OCI-LY1 (cell line): ENCODE results near the gene MLF2.

ENCODE experiments used
- H2AFZ ChIP-seq: fragments of 200-600 bp; sonication (generic), shearing (Covaris generic); 2 replicates; pipeline ENCODE4 v1.6.0; 2014; ENCODE audit warnings: antibody characterized with exemption, mild to moderate bottlenecking, low read length
- H3F3A ChIP-seq: fragments of 200-600 bp; sonication (generic), shearing (Covaris generic); 2 replicates; pipeline ENCODE4 v1.6.0; 2014; ENCODE audit warnings: mild to moderate bottlenecking, antibody characterized with exemption, low read length, moderate library complexity; ENCODE audit not compliant: insufficient read depth
- H3K27ac ChIP-seq: fragments of 200-600 bp; sonication (generic); 2 replicates; pipeline ENCODE4 v1.5.1; 2014; ENCODE audit warnings: low read length, mixed run types, mild to moderate bottlenecking, low read depth; ENCODE audit not compliant: poor library complexity, severe bottlenecking
- H3K27me3 ChIP-seq: fragments of 200-600 bp; sonication (generic); 2 replicates; pipeline ENCODE4 v1.6.0; 2014; ENCODE audit warnings: antibody characterized with exemption, mild to moderate bottlenecking, low read length, moderate library complexity; ENCODE audit not compliant: insufficient read depth
- H3K36me3 ChIP-seq: fragments of 200-600 bp; sonication (generic); 2 replicates; pipeline ENCODE4 v1.6.1; 2014; ENCODE audit warnings: mild to moderate bottlenecking, antibody characterized with exemption, low read length, moderate library complexity, mixed read lengths; ENCODE audit not compliant: insufficient read depth
- H3K4me1 ChIP-seq: fragments of 200-600 bp; sonication (generic); 2 replicates; pipeline ENCODE4 v1.5.1; 2014; ENCODE audit warnings: mild to moderate bottlenecking, low read length, moderate library complexity; ENCODE audit not compliant: insufficient read depth, severe bottlenecking
- H3K4me2 ChIP-seq: fragments of 200-600 bp; sonication (generic), shearing (Covaris generic); 2 replicates; pipeline ENCODE4 v1.6.1; 2014; ENCODE audit warnings: low read length
- H3K4me3 ChIP-seq: fragments of 200-600 bp; sonication (generic); 2 replicates; pipeline ENCODE4 v1.5.1; 2014; ENCODE audit warnings: low read length, low read depth, mild to moderate bottlenecking, mixed read lengths; ENCODE audit not compliant: poor library complexity, severe bottlenecking
- H3K79me2 ChIP-seq: fragments of 200-600 bp; shearing (Covaris generic); 2 replicates; pipeline ENCODE4 v1.6.1; 2016; ENCODE audit warnings: mixed run types, low read length, mixed read lengths; ENCODE audit not compliant: insufficient read depth
- H3K9ac ChIP-seq: fragments of 200-600 bp; sonication (generic), shearing (Covaris generic); 2 replicates; pipeline ENCODE4 v1.6.1; 2014; ENCODE audit warnings: mild to moderate bottlenecking, low read length, mixed read lengths
- H3K9me2 ChIP-seq: fragments of 200-600 bp; sonication (generic), shearing (Covaris generic); 2 replicates; pipeline ENCODE4 v1.6.1; 2014; ENCODE audit warnings: low read depth, mild to moderate bottlenecking, low read length, mixed read lengths
- H3K9me3 ChIP-seq: fragments of 200-600 bp; shearing (Covaris generic); 2 replicates; pipeline ENCODE4 v1.6.1; 2014; ENCODE audit warnings: low read length, mixed read lengths
- H4K20me1 ChIP-seq: fragments of 200-600 bp; sonication (generic), shearing (Covaris generic); 2 replicates; pipeline ENCODE4 v1.6.0; 2016; ENCODE audit warnings: mild to moderate bottlenecking, low read length; ENCODE audit not compliant: insufficient read depth
- CTCF ChIP-seq: fragments of 200-600 bp; sonication (generic), shearing (Covaris generic); IDR thresholded peaks from 2 replicates; pipeline ENCODE4 v1.5.1; 2017; ENCODE audit warnings: mild to moderate bottlenecking, antibody characterized with exemption, low read length, moderate library complexity, mixed read lengths
- EZH2 ChIP-seq: fragments of 200-600 bp; sonication (generic), shearing (Covaris generic); IDR thresholded peaks from 2 replicates; pipeline ENCODE4 v1.8.0; 2017; ENCODE audit warnings: borderline replicate concordance, mixed run types, mild to moderate bottlenecking, antibody characterized with exemption, low read length, moderate library complexity, mixed read lengths

MLF2 gene

GRCh38 chr12:6757028-6757690, 4.2 kb upstream of the MLF2 start:
- TF ChIP-seq CTCF, result no peak
- no peak for TF ChIP-seq EZH2
- Histone ChIP-seq H3K4me2 (no peak overlapping the region), H3K9me2 (no peaks in the 10 kb centered on the region), H3K9me3 (no peaks in the 10 kb centered on the region), H3K4me1 (peaks cover 9% of the 10 kb centered on the region), H3K4me3 (no peak overlapping the region), H2AFZ (no peak overlapping the region), H3K36me3 (no peaks in the 10 kb centered on the region), H3F3A (no peaks in the 10 kb centered on the region), H3K79me2 (no peaks in the 10 kb centered on the region), H4K20me1 (no peaks in the 10 kb centered on the region), H3K27me3 (0 out of 2 replicates have a peak, but pooled peaks cover 5% of the 10 kb centered on the region), H3K27ac (no peak overlapping the region), H3K9ac (no peak overlapping the region)

DNA sequence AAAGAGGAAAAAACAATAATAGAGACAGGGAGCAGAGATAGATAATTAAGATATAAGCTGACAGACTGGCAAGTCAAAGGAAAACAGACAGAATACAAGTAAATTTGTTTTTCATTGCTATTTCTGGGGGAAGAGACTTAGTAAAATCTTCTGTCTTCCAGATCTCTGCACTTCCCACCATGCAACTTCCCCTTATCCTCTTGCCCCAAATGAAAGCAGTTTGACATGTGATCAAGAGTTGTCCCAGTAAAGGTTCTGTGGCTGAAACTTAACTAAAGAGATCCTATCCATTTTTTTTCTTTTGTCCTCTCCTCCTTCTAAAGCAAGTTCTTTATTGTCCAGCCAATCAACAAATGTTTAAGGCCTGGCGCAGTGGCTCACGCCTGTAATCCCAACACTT, 1.5 kb upstream of the MLF2 start:
- H3K9ac ChIP-seq, result no peak overlapping the region
- no peak overlapping the region for H3K4me3 ChIP-seq
- H2AFZ ChIP-seq, result no peak overlapping the region
- H3K9me3 ChIP-seq, result no peaks in the 10 kb centered on the region
- no peaks in the 10 kb centered on the region for H3F3A ChIP-seq
- no peaks in the 10 kb centered on the region for H3K9me2 ChIP-seq
- no peaks in the 10 kb centered on the region for H3K27me3 ChIP-seq
- no peak overlapping the region for H3K27ac ChIP-seq
- TF ChIP-seq EZH2 (no peak), CTCF (no peak)
- H3K4me1 ChIP-seq, result peaks cover 15% of the 10 kb centered on the region
- H3K79me2 ChIP-seq, result no peaks in the 10 kb centered on the region
- peaks cover 16% of the 10 kb centered on the region for H3K36me3 ChIP-seq
- H4K20me1 ChIP-seq, result no peaks in the 10 kb centered on the region
- H3K4me2 ChIP-seq, result no peak overlapping the region

- H3K4me3 ChIP-seq, result no peak overlapping the region
These were observed 923 bp upstream of the MLF2 start for GRCh38 chr12:6753772-6754356.

More at GRCh38 chr12:6753772-6754356, 923 bp upstream of the MLF2 start:
- H3K9me3 ChIP-seq, result no peaks in the 10 kb centered on the region
- no peaks in the 10 kb centered on the region for H3K79me2 ChIP-seq
- H3F3A ChIP-seq, result no peaks in the 10 kb centered on the region
- TF ChIP-seq CTCF (peak; percentile 95; the same call in 1 of the 2 replicates), EZH2 (no peak)
- peaks cover 21% of the 10 kb centered on the region for H3K36me3 ChIP-seq
- no peak overlapping the region for H3K9ac ChIP-seq
- no peaks in the 10 kb centered on the region for H3K27me3 ChIP-seq
- H3K4me2 ChIP-seq, result peak overlapping the region; percentile 84
- H2AFZ ChIP-seq, result no peak overlapping the region
- no peaks in the 10 kb centered on the region for H3K9me2 ChIP-seq
- peaks cover 14% of the 10 kb centered on the region for H3K4me1 ChIP-seq
- no peaks in the 10 kb centered on the region for H4K20me1 ChIP-seq
- no peak overlapping the region for H3K27ac ChIP-seq
